RWPE1 (cell line): ENCODE measurements around the gene IL1R2.

Experiments
- CTCF ChIA-PET: fragments of 350-600 bp; sonication (Branson Sonifier 250); formaldehyde crosslinking; extraction: SDS; loops from one replicate; lab custom pipeline; 2021; lab: Yijun Ruan, JAX
- POLR2A ChIA-PET: fragments of 400-600 bp; formaldehyde crosslinking; extraction: SDS; loops from one replicate; lab custom pipeline; 2020; ENCODE audit warnings: antibody characterized with exemption; ENCODE audit not compliant: low non-redundant PET; lab: Yijun Ruan, JAX
- DNase-seq: peaks from one replicate; pipeline ENCODE4 v3.0.0; 2012; ENCODE audit warnings: low spot score
- H3K27ac ChIP-seq: fragments of 450-650 bp; 2 replicates; pipeline ENCODE4 v1.5.1; 2017
- TF ChIP-seq, protein P1 (sequence below): fragments of 450-650 bp; conservative IDR thresholded peaks from 2 replicates; pipeline ENCODE4 v1.5.1; 2017; ENCODE audit warnings: low read depth, mild to moderate bottlenecking

Gene IL1R2

DNA sequence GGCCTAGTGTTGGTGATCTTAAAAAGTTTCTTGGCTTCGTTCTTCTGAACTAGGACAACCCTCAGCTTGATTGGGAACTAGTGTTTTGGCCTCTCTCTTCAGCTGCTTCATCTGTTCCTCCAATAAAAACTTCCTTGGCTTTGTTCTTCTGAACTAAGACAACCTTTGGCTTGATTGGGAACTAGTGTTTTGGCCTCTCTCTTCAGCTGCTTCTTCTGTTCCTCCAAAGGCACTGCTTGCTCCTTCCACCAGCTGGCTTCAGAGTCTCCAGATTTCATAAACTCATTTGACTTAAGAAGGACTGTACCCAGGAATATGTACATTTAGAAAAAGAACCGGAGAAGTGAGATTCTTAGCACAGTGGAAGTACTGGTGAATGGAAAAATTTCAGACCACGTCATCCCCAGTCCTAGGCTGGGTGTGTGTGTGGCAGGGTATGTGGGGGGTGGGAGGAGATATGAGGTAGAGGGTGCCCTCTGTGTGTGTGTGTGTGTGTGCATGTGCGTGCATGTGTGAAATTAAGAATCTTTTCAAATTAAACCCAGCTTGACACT lies 20.4 kb downstream of the IL1R2 start:
- POLR2A ChIA-PET: no interaction called here
- CTCF ChIA-PET: interaction anchor here (0.8 kb wide), 1 partner anchor 8 kb away, joined by 3 read pairs; no protein-coding TSS in a partner anchor

DNA sequence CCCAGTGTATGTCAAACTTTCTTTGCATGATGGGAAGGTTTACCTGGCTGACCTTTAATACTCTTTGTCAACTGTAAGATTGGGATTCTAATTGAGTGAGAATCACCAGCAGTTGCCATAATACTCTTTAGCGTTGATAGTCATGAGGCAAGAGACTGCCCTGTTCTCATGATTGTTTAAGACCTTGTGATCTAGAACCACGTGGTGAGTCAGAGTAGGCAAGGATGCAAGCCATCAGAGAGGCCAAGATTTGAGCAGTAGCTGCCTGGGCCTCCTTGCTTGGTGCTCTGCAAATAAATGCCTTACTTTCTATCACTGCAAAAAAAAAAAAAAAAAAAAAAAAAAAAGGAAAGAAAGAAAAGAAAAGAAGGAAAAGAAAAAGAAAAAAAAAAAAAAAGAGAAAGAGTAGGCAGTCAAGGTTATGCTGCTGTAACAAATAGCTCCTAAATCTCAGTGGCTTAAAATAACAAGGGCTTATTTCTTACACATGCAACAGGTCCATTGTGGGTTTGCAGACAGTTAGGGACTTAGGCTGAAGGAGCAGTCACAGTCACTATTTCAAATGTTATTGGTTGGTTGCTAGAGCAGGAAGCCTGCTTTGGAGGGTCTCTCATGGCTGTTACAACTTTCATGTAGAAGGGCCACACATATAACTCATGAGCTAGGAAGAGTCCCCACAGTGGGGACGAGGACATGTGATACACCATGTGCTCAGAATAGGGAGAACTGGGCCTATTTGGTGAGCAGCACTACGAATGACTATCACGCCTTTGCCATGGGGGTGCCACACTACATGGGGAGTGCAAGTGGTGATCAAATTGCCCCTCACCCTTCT lies 21.7 kb downstream of the IL1R2 start:
- ChIA-PET POLR2A (no interaction called here), CTCF (interaction anchor here (0.6 kb wide), 1 partner anchor 219 kb away, joined by 3 read pairs; no protein-coding TSS in a partner anchor)
- no peak for DNase-seq
- no peak overlapping the region for H3K27ac ChIP-seq
- TF ChIP-seq, protein P1, sequence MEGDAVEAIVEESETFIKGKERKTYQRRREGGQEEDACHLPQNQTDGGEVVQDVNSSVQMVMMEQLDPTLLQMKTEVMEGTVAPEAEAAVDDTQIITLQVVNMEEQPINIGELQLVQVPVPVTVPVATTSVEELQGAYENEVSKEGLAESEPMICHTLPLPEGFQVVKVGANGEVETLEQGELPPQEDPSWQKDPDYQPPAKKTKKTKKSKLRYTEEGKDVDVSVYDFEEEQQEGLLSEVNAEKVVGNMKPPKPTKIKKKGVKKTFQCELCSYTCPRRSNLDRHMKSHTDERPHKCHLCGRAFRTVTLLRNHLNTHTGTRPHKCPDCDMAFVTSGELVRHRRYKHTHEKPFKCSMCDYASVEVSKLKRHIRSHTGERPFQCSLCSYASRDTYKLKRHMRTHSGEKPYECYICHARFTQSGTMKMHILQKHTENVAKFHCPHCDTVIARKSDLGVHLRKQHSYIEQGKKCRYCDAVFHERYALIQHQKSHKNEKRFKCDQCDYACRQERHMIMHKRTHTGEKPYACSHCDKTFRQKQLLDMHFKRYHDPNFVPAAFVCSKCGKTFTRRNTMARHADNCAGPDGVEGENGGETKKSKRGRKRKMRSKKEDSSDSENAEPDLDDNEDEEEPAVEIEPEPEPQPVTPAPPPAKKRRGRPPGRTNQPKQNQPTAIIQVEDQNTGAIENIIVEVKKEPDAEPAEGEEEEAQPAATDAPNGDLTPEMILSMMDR: no peak

More for the DNA sequence above, 20.4 kb downstream of the IL1R2 start:
- H3K27ac ChIP-seq: no peak overlapping the region
- no peak for DNase-seq
- TF ChIP-seq, protein P1: no peak

DNA sequence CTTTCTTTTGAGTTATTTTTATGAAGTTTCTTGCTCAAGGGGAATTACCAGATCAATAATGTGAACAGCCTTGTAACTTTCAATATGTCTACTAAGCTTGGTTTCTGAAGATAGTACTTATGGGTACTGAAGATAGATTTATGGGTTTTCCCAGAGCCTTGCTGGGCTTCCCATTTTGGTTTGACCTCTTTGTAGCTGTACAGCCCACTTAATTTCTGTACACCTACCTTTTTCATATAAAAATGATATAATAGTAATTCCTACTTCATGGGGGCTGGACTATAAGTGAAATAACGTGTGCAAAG lies 22.2 kb downstream of the IL1R2 start:
- no peak overlapping the region for H3K27ac ChIP-seq
- POLR2A ChIA-PET: no interaction called here
- DNase-seq: no peak
- TF ChIP-seq, protein P1: no peak
- CTCF ChIA-PET: interaction anchor here (0.6 kb wide), 1 partner anchor 587 kb away, joined by 3 read pairs; no protein-coding TSS in a partner anchor

DNA sequence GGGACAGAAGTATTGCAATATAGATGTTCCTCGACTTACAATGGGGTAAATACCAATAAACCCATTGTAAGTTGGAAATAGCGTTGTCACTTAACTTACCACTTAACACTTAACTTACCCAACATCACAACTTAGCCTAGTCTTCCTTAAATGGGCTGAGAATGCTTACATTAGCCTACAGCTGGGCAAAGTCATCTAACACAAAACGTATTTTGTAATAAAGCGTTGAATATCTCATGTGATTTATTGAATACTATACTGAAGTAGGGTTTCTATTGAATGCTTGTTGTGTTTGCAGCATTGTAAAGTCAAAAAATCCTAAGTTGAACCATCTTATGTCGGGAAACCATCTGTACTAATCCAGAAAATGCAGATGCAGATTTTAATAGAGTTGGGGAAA lies 23.6 kb downstream of the IL1R2 start:
- H3K27ac ChIP-seq: no peak overlapping the region
- TF ChIP-seq, protein P1: no peak
- ChIA-PET CTCF (interaction anchor here (0.6 to 0.8 kb wide), 3 partner anchors 152 to 469 kb away, joined by 3 read pairs; no protein-coding TSS in a partner anchor), POLR2A (no interaction called here)
- DNase-seq: no peak

DNA sequence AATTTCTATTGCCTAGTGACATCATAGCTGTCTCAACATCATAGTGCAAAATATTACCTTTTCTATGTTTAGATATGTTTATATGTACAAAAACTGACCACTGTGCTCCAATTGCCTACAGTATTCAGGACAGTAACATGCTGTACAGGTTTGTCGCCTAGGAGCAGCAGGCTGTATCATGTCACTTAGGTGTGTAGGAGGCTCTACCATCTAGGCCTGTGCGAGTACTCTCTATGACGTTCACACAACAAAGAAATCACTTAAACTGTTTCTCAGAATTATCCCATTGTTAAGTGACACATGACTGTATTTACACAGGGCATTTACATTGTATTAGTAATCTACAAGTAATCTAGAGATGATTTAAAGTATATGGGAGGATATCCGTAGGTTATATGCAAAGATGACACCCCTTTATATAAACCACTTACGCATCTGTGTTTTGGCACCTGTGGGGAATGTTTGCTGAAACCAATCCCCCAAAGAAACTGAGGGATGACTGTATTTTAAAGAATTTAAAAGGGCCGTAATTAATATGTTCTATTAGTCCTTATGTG lies 24.7 kb downstream of the IL1R2 start:
- CTCF ChIA-PET: interaction anchor here (0.5 to 0.6 kb wide), 2 partner anchors 199 to 219 kb away, joined by 3 to 5 read pairs; no protein-coding TSS in a partner anchor
- peak; percentile 30 for DNase-seq
- POLR2A ChIA-PET: no interaction called here
- no peak overlapping the region for H3K27ac ChIP-seq
- TF ChIP-seq, protein P1: no peak

DNA sequence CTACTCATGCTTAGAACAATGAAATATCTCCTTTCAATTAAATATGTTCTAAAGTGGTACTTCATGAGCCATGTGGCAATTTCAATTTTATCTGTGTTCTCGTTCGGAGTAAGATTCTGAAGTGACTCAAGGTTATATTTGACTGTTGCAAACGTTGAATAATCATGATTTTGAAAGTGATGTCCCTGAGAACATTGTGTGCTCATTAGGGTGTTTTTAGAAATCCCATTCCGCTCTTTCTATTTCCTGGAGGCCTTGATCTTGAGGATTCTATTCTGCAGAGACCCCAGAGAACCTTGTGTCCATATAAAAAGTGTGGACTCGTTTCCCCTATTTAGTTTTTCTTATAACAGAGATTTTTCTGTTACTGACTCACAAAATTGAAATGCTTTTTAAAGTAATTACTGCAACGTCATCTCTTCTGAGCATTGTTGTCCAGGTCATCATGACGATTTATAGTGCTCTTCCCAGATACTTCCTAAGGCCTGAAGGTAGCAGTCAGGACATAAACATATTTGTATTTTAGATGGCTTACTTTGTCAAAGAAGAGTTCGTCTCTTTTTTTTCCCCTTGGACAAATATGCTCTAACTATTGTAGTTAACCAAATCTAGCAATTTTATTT lies 27.2 kb downstream of the IL1R2 start:
- ChIA-PET POLR2A (no interaction called here), CTCF (interaction anchor here (1.9 to 2.1 kb wide), 2 partner anchors 147 to 222 kb away, joined by 19 to 34 read pairs; no protein-coding TSS in a partner anchor)
- no peak for DNase-seq
- TF ChIP-seq, protein P1: no peak
- no peak overlapping the region for H3K27ac ChIP-seq
